IPS DF 4.7 (cell line): ENCODE results near the gene IFI6.
"Not testable (repeated sequence)": the region's sequence is repeated elsewhere in the genome, so short reads cannot be mapped to it uniquely, and the experiment has no call there.

ENCODE experiments used
- DNase-seq: peaks from one replicate; pipeline ENCODE4 v3.0.0-alpha.2; 2013; ENCODE audit warnings: low spot score; ENCODE audit errors: extremely low read depth

Gene IFI6

GRCh38 chr1:27632387-27633297 is 39.4 kb downstream of the IFI6 start:
- no peak for DNase-seq

GRCh38 chr1:27630859-27631491 is 41.0 kb downstream of the IFI6 start:
- DNase-seq = no peak

- DNase-seq = no peak
Observed at GRCh38 chr1:27628712-27629111, 43.3 kb downstream of the IFI6 start.

- not testable (repeated sequence) for DNase-seq
Observed at GRCh38 chr1:27627733-27628132, 44.3 kb downstream of the IFI6 start.

- no peak for DNase-seq
Observed at GRCh38 chr1:27627061-27627460, 44.9 kb downstream of the IFI6 start.

GRCh38 chr1:27626031-27626935 is 45.7 kb downstream of the IFI6 start:
- no peak for DNase-seq

- DNase-seq = no peak
Observed at GRCh38 chr1:27624467-27625178, 47.4 kb downstream of the IFI6 start.

GRCh38 chr1:27623327-27624212 is 48.4 kb downstream of the IFI6 start:
- DNase-seq = no peak

- DNase-seq = no peak
Observed at GRCh38 chr1:27622828-27623227, 49.2 kb downstream of the IFI6 start.

GRCh38 chr1:27621051-27621920 is 50.7 kb downstream of the IFI6 start:
- no peak for DNase-seq

GRCh38 chr1:27619782-27620438 is 52.1 kb downstream of the IFI6 start:
- DNase-seq = not testable (repeated sequence)

- no peak for DNase-seq
Observed at GRCh38 chr1:27618341-27619082, 53.5 kb downstream of the IFI6 start.

- DNase-seq = no peak
Observed at GRCh38 chr1:27617420-27617819, 54.6 kb downstream of the IFI6 start.

GRCh38 chr1:27616441-27616840 is 55.6 kb downstream of the IFI6 start:
- DNase-seq = no peak
